ENCODE data around the gene PHACTR3.

PHACTR3 gene

DNA sequence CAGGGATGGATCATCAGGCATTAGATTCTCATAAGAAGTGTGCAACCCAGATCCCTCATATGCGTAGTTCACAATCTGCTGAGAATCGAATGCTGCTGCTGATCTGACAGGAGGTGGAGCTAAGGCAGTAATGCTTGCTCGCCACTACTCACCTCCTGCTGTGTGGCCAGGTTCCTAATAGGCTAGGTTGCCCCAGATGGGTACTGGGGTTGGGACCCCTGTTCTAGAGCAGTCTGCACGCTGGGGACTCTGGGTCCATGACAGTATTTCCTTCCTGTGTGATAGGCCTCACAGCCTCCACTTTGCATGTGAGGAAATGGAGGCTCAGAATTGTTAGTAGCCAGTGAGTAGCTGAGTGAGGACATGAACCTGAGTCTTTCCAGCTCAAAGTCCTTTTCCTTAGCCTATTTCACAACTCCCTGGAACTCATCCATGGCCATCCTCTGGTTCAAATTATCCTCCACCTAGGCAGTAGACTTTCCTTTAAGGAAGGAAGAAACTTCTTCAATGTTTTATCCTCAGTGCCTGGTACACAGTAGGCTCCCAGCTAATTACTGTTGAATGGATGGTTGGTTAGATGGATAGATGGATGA is 211.9 kb downstream of the PHACTR3 start:
- DNase-seq (ENCODE audit: low spot score), result no peak

DNA sequence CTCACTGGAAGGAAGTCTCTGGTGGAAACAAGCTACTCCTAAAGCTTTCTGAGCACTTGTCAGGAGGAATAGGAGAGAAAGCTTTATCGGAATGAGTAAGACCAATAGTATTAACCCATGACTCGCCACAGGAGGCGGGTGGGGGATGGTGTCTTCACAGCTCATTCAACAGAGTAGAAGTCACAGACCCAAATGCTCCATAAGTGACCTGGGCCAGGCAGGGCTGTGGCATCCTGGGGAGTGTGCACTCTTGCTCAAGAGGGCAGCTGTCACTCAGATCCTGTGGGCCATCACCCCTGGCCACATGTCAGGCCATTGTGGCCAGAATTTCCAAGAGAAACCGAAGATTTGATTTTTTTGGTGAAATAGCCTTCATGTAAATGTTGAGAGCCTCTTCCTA is 213.1 kb downstream of the PHACTR3 start:
- no peak for DNase-seq (ENCODE audit: low spot score)

GRCh38 chr20:59817846-59818615 is 213.7 kb downstream of the PHACTR3 start:
- DNase-seq (ENCODE audit: low spot score), result no peak

DNA sequence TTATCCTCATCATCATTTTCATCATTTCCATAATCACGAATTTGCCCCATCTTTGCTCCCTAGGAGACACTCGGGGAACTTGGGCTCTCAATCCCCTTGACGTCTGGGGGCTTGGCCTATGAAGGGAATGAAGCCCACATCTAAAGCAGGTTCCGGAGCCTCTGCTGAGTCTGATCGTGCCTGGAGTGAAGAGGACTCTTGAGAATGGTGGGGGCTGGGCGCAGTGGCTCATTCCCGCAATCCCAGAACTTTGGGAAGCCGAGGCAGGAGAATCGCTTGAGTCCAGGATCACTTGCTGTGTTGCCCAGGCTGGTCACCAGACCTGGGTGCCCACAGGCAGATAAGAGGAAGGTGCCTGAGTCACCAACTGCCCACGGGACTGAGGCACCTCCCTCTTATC is 214.6 kb downstream of the PHACTR3 start:
- no peak for DNase-seq (ENCODE audit: low spot score)

DNA sequence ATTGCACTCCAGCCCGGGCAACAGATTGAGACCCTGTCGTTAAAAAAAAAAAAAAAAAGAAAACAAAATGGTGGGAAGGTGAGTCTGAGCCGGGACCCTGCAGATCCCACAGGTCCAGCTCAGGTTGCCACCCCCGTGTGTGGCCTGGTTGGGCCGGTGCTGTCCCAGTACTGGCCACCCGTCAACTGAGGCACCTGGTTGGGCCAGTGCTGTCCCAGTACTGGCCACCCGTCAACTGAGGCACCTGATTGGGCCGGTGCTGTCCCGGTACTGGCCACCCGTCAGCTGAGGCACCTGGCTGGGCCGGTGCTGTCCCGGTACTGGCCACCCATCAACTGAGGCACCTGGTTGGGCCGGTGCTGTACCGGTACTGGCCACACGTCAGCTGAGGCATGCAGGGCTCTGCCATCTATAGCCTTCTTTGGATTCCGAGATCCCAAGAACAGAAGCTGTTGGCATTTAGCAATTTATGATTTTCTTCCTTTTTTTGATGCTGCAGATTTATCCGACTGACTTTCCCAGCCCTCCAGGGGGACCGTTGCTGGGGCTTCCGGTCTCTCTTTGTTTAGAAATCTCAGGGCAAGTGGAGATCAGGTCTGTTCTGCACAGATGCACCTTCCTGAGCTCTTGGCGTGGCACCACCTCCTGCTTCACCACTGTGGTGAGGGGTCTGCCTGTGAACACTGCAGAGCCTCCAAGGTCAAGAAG is 215.3 kb downstream of the PHACTR3 start:
- no peak for DNase-seq (ENCODE audit: low spot score)

DNA sequence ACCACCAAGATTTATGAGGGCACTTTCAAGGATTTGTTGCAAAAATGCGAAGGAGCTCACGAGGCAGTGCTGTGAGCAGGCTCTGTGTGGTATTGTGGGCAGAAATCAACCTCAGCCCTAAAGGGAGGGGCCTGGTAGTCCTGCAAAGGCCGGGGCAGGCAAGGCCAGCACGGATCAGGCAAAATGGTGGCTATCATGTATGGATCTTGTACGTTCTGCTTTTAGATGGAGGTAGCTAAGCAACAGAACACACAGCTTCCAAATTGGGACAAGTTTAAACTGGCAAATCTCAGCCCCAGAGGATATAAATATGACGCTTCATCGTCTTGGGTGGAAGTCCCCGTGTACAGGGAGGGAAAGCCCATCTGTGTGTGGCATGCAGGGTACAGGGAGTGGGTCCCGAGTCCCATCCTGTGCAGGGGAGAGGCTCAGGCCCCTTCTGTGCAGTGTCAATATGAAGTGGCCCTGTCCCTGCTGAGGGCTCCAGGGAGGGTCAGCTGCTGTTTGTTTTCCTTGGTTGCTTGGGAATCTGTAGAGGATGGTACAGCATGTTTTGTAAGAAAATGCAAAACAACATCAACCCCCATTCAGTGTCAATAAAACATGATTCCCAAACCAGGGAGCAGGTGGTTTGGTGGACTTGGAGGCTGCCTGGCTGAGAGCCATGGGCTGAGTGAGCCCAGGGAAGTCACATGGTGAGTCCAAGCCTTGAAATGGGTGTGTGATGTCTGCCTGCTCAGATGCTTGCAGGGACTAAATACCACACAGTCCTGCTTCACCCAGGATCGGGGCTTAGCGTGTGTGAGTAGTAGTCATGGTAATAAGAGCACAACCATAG is 216.1 kb downstream of the PHACTR3 start:
- DNase-seq (ENCODE audit: low spot score), result no peak

- no peak for DNase-seq (ENCODE audit: low spot score)
These were observed 216.9 kb downstream of the PHACTR3 start for GRCh38 chr20:59821201-59821600.

DNA sequence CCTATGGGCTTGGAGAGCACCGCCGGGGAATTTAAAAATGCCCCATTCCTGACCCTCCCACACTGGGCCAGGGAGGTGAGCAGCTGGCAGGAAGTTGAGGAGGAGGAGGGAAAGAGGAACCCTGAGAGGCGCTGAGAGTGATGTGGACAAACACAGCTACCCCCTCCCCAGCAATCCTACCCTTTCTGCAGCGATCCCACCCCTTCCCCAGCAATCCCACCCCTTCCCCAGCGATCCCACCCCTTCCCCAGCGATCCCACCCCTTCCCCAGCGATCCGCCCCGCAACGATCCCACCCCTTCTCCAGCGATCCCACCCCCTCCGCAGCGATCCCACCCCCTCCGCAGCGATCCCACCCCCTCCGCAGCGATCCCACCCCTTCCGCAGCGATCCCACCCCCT is 217.4 kb downstream of the PHACTR3 start:
- DNase-seq (ENCODE audit: low spot score), result no peak

DNA sequence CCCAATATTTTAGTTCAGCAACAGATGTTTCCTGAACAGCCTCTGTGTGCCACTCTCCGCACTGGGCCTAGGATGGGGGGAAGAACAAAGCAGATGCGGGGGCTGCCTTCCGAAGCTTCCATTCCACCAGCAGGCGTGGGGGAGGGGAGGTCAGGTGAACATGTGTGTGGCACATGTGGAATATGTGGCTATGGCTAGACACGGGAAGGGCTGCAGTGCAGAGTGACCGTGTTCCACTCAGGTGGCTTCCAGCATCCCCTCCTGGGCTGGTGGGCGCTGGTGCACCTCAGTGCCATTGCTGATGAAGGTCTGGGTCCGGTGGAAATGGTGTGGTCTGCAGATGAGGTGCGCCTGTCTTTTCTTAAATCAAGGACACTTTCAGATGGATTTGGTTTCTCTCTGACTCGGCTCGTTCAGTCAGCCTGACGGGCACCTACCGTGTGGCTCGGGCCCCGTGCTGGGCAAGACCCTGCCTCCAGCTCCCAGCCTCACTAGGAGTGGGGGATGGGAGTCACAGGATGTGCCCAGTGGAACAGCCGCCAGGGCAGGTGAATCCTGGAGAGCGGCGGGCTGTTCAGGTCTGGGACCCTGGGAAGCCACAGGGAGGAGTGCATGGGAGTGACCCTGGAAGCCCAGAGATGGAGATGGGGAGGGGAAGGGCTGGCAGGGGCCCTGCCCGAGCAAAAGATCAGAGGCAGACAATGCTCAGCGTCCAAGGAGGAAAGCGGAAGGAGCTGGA is 218.1 kb downstream of the PHACTR3 start:
- DNase-seq (ENCODE audit: low spot score), result no peak

DNA sequence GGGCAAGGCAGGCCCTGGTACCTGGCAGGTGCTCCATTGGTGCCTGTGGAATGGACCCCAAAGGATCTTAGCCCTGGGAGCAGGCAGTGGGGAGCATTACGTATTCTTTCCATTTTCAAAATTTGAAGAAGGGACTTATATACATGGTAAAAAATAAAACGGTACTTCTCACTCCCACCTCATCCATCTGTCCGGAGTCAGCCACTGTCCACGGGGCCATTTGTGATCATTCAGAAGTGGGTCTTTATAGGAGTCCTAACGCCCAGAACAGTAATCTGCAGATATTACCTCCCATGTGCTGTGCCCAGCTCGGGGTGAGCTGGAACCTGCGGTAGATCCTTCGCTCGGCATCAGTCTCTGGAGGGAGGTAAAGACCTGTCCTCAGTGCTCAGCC is 218.7 kb downstream of the PHACTR3 start:
- no peak for DNase-seq (ENCODE audit: low spot score)

DNA sequence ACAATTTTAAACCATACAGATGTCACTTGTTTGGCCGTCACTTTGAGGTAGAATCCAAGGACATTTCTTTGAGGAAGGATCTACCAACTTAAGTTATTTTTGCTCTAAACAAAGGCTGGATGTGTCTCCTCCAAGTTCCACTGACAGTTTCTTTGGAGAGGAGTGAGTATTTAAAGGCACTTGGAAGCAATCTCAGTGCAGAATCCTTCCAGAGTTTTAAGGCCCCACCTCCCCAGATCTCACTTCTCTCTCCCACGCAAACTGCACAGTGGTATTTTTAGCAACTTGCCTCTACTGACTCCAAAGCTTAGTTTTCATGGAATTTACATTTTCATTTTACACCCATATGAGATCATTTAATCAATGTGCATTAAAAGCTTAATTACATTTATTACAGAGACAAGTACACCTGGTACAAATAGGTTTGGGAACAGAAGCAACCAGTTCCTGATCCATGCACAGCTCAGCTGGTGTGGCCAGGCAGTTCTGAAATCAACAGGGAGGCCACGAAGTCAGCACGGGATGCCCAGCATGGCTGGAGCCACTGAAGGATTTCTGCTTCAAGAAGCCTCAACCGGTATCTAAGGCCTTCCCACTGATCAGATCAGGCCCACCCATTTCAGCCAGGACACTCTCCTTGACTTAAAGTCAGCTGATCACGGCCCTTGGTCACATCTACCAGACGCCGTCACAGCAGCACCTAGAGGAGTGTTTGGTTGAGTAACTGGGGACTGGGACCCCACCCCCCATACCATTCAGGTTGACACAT is 219.3 kb downstream of the PHACTR3 start:
- DNase-seq (ENCODE audit: low spot score), result no peak

GRCh38 chr20:59824711-59825562 is 220.6 kb downstream of the PHACTR3 start:
- no peak for DNase-seq (ENCODE audit: low spot score)

DNA sequence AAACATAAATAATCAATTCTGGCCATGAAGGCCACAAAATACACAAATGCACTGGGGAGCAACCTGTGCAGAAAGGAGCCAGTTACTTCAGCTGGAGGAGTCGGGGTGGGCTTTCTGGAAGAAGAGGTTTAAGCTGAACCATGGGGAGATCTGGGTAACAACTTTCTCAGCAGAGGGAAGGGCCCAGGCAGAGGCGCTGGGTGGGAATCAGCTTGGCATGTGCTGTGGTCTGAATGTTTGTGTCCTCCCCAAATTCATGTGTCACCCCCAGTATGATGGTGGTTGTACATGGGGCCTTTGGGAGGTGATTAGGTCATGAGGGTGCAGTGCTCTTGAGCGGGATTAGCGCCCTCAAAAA is 221.2 kb downstream of the PHACTR3 start:
- no peak for DNase-seq (ENCODE audit: low spot score)

DNA sequence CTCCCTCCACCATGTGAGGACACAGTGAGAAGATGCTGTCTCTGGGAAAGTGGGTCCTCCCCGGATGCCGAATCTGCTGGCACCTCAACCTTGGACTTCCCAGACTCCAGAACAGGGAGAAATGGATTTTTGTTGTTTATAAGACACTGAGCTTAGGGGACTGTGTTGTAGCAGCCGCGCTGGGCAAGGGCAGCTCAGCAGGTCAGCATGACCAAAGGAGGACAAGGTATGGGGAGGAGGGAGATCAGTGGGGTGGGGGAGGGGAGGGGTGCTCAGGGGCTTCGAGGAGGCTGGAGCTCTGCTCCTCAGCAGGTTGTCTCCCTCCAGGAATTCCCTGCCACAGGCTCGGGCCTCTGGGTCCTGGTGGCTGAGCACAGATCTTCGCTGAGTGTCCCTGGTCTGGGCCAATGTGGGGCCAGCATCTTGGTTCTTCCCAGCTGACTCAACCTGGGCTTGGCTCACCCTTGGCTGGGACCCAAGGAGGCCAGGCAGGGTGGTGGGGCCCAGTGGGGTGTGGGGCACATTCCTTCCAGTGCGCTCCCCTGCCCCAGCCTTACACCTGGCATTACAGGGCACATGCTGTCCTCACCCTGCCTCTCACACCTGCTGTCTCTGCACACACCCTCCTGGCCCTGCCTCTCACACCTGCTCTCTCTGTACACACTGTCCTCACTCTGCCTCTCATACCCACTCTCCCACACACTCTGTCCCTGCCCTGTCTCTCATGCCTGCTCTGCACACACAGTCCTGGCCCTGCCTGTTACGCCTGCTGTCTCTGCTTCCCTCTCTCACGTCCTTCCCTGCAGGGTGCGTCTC is 221.8 kb downstream of the PHACTR3 start:
- DNase-seq (ENCODE audit: low spot score), result no peak

DNA sequence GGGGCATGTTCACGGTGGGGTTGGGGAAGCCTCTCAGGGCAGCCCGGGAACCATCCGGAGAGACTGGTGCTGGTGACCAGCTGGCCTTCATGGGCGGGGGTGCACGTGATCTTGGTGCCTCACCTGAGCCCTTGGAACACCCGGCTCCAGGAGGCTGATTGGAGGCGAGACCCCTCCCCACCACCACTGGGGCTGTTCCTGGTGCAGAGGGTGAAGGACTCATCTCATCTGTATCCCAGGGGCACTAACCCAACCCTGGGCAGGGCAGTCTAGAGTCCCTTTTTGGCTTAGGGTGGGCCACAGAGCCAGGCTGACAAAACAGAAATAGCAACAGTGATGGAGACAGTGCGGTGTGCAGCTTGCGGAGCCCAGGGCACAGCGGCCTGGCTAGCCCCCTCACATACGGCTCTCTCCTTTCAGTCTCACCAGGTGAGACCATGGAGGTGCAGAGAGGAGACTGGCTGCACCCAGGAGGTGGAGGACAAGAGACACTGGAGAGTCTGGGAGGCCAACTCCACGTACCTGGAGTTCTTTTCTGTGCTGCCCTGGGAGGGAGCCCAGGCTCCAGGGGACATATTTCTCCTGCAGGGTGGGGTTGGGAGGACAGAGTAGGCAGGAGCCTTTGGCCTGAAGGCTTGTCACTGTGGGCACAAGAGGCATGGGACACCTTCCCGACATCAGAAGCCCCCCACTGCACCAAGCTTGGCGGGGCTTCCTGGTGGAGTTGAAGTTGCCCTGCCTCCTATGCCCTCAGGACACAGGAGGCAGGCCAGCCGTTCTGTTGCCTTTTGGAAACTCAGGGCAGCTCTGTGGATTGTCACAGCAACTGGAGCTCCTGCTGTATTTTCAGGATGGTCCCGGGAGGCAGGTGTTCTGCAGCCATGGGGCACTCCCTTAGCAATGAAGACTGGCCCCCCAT is 223.1 kb downstream of the PHACTR3 start:
- peak; percentile 5 for DNase-seq (ENCODE audit: low spot score)

GRCh38 chr20:59828125-59829053 is 224.0 kb downstream of the PHACTR3 start:
- peak; percentile 1 for DNase-seq (ENCODE audit: low spot score)

Data from GM03348 (cell line).